Non-pigmented ciliary epithelial cell (primary cell): ENCODE measurements around the gene BACH2.
A peak's percentile ranks its signal among the peaks of the same experiment; 100 is the strongest.
"Not testable (repeated sequence)": the region's sequence is repeated elsewhere in the genome, so short reads cannot be mapped to it uniquely, and the experiment has no call there.

Source experiments
- DNase-seq: peaks from one replicate; pipeline ENCODE4 v3.0.0-alpha.2; 2010; ENCODE audit warnings: low read depth

The BACH2 gene

GRCh38 chr6:90121982-90122381 is 174.7 kb downstream of the BACH2 start:
- DNase-seq: no peak

DNA sequence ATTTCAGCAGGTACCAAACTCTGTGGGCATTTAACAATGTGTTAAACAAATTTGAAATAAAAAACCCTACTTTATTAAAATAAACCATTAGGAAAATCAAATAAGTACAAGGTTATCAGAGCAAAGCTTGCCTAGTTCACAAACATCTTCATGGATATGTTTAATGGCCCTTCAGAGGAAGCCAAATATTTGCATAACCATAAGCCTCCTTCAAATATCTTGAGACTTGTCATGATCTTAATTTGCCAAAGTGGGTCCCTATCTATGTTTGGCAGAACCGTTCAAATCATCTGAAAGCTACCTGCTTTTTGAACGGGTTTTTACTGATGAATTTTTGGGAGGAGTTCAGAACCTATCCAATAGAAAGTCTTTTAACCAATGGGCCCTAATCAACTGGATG is 176.3 kb downstream of the BACH2 start:
- no peak for DNase-seq

DNA sequence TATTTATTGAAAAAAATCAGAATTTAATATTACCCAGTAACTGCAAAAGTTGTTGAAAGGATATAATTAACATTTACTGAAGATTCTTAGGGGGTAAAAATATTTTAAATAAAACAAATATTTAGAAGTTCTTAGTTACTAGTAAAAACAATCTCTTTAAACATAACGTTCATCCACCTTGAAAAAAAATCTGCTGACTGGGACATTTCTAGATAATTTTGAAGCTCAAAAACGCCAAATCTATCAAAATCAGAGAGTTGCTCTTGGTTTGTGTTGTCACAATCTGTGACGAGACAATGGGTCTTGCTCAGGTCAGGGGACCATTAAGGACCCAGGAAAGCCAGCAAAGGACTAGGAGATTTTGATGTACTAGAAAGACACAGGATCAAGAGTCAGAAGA is 177.0 kb downstream of the BACH2 start:
- no peak for DNase-seq

- no peak for DNase-seq
Measured at GRCh38 chr6:90118581-90118980, 178.1 kb downstream of the BACH2 start.

- DNase-seq: no peak
Measured at GRCh38 chr6:90118069-90118468, 178.6 kb downstream of the BACH2 start.

- not testable (repeated sequence) for DNase-seq
Measured at GRCh38 chr6:90116126-90116525, 180.5 kb downstream of the BACH2 start.

DNA sequence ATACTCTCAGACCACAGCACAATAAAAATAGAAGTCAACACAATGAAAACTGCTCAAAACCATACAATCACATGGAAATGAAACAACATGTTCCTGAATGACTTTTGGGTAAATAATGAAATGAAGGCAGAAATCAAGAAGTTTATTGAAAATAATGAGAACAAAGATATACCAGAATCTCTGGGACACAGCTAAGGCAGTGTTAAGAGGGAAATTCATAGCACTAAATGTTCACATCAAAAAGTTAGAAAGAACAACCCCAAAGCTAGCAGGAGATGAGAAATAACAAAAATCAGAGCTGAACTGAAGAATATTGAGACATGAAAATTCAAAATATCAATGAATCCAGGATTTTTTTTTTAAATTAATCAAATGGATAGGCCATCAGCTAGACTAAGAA is 183.3 kb downstream of the BACH2 start:
- DNase-seq: no peak

DNA sequence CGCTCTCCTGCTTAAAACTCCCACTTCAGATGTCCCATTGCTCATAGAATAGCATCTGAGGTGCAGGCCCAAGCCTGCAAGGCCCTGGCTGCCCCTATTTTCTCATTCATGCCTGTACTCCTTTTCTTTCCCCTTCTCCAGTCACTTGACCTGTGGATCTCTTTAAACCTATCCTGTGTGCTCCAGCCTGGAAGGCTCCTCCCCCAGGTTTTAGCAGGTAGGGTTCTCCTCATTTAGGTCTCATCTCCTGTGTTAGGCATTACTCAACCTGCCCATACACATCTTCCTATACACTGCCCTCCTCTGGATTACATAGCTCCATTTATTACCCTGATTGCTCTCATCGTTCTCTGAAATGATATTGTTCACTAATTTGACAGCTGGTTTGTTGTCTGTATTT is 185.3 kb downstream of the BACH2 start:
- DNase-seq: no peak

DNA sequence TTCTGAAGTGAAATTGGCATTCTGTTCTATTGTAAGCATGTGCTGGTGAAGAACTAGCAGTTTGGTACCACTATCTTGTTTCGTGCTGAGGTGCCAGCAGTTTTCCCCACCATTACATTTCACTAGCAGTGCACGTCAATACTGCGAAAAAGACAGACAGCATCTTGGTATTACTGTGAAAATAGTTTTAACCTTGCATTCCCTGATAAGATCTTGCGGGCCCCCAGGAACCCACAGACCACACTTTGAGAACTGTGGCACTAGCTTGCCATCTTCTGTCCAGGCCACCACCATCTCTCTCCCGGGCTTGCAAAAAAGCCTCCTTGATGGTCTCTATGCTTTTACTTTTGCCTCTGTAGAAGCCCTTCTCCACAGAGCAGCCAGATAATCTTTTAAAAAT is 185.7 kb downstream of the BACH2 start:
- DNase-seq: no peak

- no peak for DNase-seq
Measured at GRCh38 chr6:90109141-90109540, 187.5 kb downstream of the BACH2 start.

DNA sequence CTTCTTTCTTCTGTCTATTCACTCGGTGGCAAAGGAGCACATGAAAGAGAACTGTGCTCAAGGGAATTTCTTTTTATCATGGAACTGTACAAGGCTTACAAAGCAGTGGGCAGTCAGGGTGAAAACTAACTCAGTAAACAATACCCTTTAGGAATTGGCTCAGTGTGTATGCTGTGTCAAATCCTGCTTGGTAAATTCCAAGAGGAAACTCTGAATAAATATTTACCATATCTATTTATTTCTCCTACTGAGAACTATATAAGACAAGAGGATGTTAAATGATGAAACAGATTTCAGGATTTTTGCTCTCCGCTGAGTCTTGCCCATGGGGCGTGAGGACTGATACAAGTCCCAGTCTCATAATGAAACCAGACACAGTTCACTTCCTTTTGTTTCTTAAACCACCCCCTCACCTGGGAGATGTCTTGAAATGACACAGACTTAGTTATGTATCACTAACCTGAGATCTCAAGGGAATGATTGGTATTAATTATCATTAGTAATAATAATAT is 188.8 kb downstream of the BACH2 start:
- no peak for DNase-seq

DNA sequence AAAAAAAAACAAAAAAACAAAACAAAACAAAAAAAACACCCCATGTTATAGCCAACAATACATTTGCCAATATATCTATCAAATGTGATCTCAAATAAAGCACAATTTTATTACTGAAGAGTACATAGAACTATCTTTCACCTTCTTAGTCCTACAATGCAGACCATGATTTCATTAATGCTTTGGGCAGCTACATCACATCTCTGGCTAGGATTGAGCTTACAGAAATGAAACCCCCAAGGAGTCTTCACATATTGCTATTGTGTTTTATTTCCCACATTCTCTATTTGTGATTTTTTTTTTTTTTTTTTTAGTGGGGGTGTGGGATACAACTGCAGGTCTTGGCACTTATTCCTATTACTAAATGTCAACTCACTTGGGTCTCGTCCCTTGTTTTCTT is 189.3 kb downstream of the BACH2 start:
- DNase-seq: no peak

DNA sequence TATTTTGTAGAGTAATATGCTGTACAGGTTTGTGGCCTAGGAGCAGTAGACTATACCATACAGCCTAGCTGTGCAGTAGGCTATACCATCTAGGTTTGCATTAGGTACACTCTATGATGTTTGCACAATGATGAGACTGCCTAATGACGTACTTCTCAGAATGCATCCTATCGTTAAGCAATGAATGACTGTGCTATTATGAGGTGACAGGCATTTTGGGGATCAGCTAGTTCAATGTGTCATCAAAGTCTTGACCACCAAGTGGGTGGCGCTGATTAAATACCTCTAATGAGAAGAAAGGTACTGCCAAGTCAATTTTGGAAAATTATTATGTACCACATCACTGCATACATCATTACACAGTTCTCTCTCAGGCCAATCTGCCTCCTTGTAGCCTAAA is 190.2 kb downstream of the BACH2 start:
- no peak for DNase-seq

GRCh38 chr6:90105506-90106170 is 191.0 kb downstream of the BACH2 start:
- no peak for DNase-seq

DNA sequence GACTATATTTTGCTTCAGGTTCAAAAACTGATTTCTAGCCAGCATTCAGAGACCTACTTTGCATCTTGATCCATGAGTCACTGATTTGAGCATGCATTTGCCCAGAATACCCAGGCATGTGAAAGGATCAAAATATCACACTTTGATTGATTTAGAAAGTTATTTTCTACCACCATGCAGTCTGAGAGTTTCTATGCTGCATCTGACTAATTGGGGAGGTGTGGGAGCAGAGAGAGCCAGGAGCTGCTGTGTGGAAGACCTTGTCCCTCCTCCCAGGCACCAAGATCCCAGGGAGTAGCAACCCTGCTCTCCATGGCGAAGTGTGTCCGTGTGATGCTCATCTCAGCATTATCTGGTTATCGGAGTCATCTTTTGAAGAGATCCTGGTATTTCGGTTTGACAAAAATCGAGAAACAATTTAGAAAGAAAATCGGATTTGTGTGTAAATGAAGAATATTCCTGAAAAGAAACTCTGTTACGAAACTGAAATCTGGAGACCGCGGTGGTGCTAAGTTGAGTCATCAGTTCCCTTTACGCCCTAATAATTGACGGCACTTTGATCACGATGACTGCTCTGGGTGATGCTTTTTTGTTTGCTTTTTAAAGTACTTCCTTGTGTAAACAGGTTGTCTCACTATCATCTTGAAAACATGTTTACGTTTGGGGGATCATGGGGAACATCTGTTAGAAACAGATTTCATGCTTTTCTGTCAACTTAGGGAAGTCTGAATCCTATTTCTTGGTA is 193.4 kb downstream of the BACH2 start:
- no peak for DNase-seq

- no peak for DNase-seq
Measured at GRCh38 chr6:90101403-90101802, 195.2 kb downstream of the BACH2 start.

GRCh38 chr6:90100059-90100665 is 196.5 kb downstream of the BACH2 start:
- DNase-seq: no peak

DNA sequence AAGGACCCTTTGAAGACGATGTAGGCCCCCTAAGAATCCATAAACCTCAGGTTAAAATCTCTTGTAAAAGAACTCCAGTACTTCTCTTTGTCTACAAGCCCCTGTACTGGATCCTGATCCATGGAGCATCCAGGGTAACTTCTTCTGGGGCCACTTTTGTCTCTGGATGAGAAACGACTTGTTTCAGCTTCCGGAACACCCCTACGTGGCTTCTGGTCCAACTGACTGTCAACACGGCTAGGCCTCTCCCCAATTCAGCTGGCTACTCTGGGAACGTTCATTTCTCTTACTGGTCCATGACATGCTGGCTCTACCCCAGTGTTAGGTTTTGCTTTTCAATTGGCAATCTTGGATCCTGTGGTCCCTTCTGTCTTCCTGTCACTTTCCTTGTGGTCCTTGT is 198.0 kb downstream of the BACH2 start:
- no peak for DNase-seq

- peak; percentile 55 for DNase-seq
Measured at GRCh38 chr6:90098001-90098531, 198.6 kb downstream of the BACH2 start.

GRCh38 chr6:90097356-90097755 is 199.3 kb downstream of the BACH2 start:
- no peak for DNase-seq

- no peak for DNase-seq
Measured at GRCh38 chr6:90096818-90097217, 199.8 kb downstream of the BACH2 start.

DNA sequence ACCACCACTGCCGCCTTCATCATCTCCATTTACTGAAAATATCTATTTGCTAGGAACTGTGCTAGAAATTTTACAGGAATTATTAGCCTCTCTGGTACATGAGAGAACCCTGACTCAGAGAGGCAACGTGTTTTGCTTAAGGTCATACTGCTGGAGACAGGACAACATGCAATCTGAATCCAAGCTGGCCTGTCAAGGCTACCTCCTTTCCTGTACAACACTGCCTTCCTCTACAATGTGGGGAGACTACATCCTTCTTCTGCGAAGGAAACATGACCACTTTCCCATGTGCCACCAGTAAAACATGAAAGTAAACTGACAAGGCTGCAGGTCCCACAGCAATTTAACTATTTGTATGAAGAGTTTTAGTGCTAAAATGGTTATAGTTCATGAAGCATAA is 200.9 kb downstream of the BACH2 start:
- no peak for DNase-seq

GRCh38 chr6:90095145-90095544 is 201.5 kb downstream of the BACH2 start:
- no peak for DNase-seq
